ENCODE measurements around the gene VWF. TPM values are rescaled to one million over a fixed set of nuclear protein-coding genes. Genes with fewer than 3 reads are reported as not detected.

Gene VWF
- total and polyA plus RNA-seq, 2 donors (not counting 3 experiments of a cell fraction or from before 2014, with no cell fraction given): 1,041 to 2,328 TPM

DNA sequence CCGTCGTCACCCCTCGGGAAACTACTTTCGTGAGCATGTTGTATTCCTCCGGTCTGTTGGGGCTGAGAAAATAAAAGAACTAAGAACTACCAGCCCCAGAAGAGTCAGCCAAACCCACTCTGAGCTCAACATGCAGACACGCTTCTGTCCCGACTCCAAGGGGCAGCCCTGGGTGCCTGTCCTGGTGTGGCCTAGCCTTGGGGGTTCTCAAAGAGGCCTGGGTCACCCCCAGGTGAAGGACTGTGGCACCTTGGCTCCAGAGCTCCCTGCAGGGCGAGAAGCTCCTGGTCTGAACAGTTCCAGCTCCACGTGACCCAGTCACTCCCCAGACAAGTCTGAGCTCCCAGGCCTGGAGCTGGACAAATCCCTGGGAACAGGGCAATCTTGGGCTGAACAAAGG, 87.0 kb downstream of the VWF start:
- CTCF ChIA-PET: interaction anchor here (0.8 to 4.1 kb wide), 15 partner anchors 9 to 247 kb away, joined by 3 to 60 read pairs (median 5); no protein-coding TSS in a partner anchor
- BruUV-seq (replicated peaks): no TSS peak
- no peak overlapping the region for H3K9ac ChIP-seq (replicated peaks; ENCODE audit: extremely low read depth, insufficient read depth, low read length)

More for the DNA sequence above, 87.0 kb downstream of the VWF start:
- no peaks in the 10 kb centered on the region for H3K27me3 ChIP-seq (ENCODE audit: control insufficient read depth in 2 of 2, insufficient read depth in 2 of 2, low read length in 2 of 2)
- intact Hi-C loops (cut with micrococcal nuclease) (no loop called here), dilution Hi-C loops (cut with MboI; ENCODE audit: extremely low pct_ligation_motif_present, low sequenced_read_pairs) (no loop called here)
- H3K27ac ChIP-seq (ENCODE audit: insufficient read depth, low read depth, low read length): no peak overlapping the region
- no peak overlapping the region for H2AFZ ChIP-seq (ENCODE audit: low read depth, low read length)
- no peaks in the 10 kb centered on the region for H4K20me1 ChIP-seq (replicated peaks; ENCODE audit: control insufficient read depth, extremely low read depth, insufficient read depth, low read length)
- H3K4me3 ChIP-seq (replicated peaks in 1 of 3; ENCODE audit: insufficient read depth in 1 of 3, low read depth in 1 of 3, low read length in 3 of 3): no peak overlapping the region
- no peaks in the 10 kb centered on the region for H3K9me3 ChIP-seq (replicated peaks; ENCODE audit: control insufficient read depth, insufficient read depth, low read length)
- H3K36me3 ChIP-seq (ENCODE audit: control insufficient read depth in 2 of 2, extremely low read depth in 1 of 2, insufficient read depth in 2 of 2, low read length in 2 of 2): peaks cover 76 to 84% of the 10 kb centered on the region in 2 experiments
- H3K79me2 ChIP-seq (ENCODE audit: control insufficient read depth, insufficient read depth, low read length): peaks cover 8% of the 10 kb centered on the region
- FAIRE-seq (no peak), DNase-seq (ENCODE audit: low read depth, low spot score) (no peak)
- no peaks in the 10 kb centered on the region for H3K4me1 ChIP-seq (ENCODE audit: control insufficient read depth, extremely low read depth, insufficient read depth, low read length)
- no peak overlapping the region for H3K4me2 ChIP-seq (ENCODE audit: insufficient read depth, low read length)
- no peaks in the 10 kb centered on the region for H3K9me1 ChIP-seq (replicated peaks; ENCODE audit: control insufficient read depth, extremely low read depth, insufficient read depth, low read length)
- no peak for TF ChIP-seq FOS (IDR thresholded peaks at IDR 0.05; ENCODE audit: borderline replicate concordance, insufficient read depth, low read length)
- no peak for TF ChIP-seq POLR2A (IDR thresholded peaks at IDR 0.05; ENCODE audit: low read depth, low read length)
- TF ChIP-seq POLR2AphosphoS5 (IDR thresholded peaks at IDR 0.05; ENCODE audit: insufficient read depth, low read depth, low read length): no peak
- TF ChIP-seq CTCF (IDR thresholded peaks at IDR 0.05; ENCODE audit: extremely low read depth in 1 of 2, insufficient read depth in 1 of 2, low read depth in 1 of 2, low read length in 2 of 2): no peak
- no peak for TF ChIP-seq MYC (IDR thresholded peaks at IDR 0.05; ENCODE audit: low read depth, low read length)
- no peak for TF ChIP-seq GATA2 (IDR thresholded peaks at IDR 0.05; ENCODE audit: insufficient read depth, insufficient read length, low read depth, low read length)
- TF ChIP-seq JUN (IDR thresholded peaks at IDR 0.05; ENCODE audit: borderline replicate concordance, insufficient read depth, insufficient read length, low read depth): no peak
- TF ChIP-seq MAX (IDR thresholded peaks at IDR 0.05; ENCODE audit: insufficient read depth, insufficient read length): no peak
- POLR2A ChIA-PET: no interaction called here

All from endothelial cell of umbilical vein (primary cell).